ENCODE results near the gene DTNBP1. TPM values are rescaled to one million over a fixed set of nuclear protein-coding genes. Genes with fewer than 3 reads are reported as not detected.
"Not testable (repeated sequence)": the region's sequence is repeated elsewhere in the genome, so short reads cannot be mapped to it uniquely, and the experiment has no call there.

The DTNBP1 gene
- total RNA-seq, 2 donors from 2014 or later: 6.3 to 25.0 TPM

GRCh38 chr6:15657290-15657689 is 5.5 kb downstream of the DTNBP1 start:
- Histone ChIP-seq H3K4me1 (peaks cover 0 to 21% of the 10 kb centered on the region in 2 donors), H3K27ac (no peak overlapping the region), H3K9me3 (no peaks in the 10 kb centered on the region), H3K27me3 (no peaks in the 10 kb centered on the region), H3K4me3 (no peak overlapping the region), H3K36me3 (no peaks in the 10 kb centered on the region)
- no peak for DNase-seq (ENCODE audit: low spot score)
- no peak for TF ChIP-seq CTCF (IDR thresholded peaks at IDR 0.05)

- no peak for DNase-seq (ENCODE audit: low spot score)
- Histone ChIP-seq H3K36me3 (no peaks in the 10 kb centered on the region), H3K27ac (no peak overlapping the region), H3K9me3 (no peaks in the 10 kb centered on the region), H3K4me1 (peaks cover 0 to 12% of the 10 kb centered on the region in 2 donors), H3K27me3 (no peaks in the 10 kb centered on the region), H3K4me3 (no peak overlapping the region)
- no peak for TF ChIP-seq CTCF (IDR thresholded peaks at IDR 0.05)
These were observed 6.7 kb downstream of the DTNBP1 start for GRCh38 chr6:15656145-15656544.

- no peak overlapping the region for H3K4me3 ChIP-seq
- no peaks in the 10 kb centered on the region for H3K9me3 ChIP-seq
- H3K27me3 ChIP-seq: no peaks in the 10 kb centered on the region
- DNase-seq (ENCODE audit: low spot score): no peak
- no peak overlapping the region for H3K27ac ChIP-seq
- H3K36me3 ChIP-seq: peaks cover 6% of the 10 kb centered on the region
- H3K4me1 ChIP-seq: peaks cover 0 to 12% of the 10 kb centered on the region in 2 donors
- TF ChIP-seq CTCF (IDR thresholded peaks at IDR 0.05): no peak
These were observed 8.6 kb downstream of the DTNBP1 start for GRCh38 chr6:15654250-15654649.

DNA sequence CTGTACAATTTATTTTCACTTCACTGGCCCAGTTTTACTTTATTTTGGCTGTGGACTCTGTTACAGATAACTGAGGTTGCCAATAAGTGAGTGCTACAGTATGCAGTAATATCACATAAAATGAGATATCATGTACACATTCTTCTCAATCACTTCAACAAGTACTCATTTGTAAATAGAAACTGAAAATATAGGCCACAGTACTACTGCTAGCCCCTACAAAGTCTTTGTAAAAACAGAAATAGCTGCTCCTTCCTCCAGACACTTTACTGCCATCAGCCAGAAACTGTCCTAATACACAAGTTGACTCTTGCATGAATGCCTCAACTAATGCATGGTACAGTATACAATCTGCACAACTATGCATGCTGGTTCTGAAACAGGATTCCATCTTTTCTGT is 9.2 kb downstream of the DTNBP1 start:
- H3K4me3 ChIP-seq: no peak overlapping the region
- H3K27me3 ChIP-seq: no peaks in the 10 kb centered on the region
- peaks cover 0 to 12% of the 10 kb centered on the region in 2 donors for H3K4me1 ChIP-seq
- DNase-seq (ENCODE audit: low spot score): no peak
- no peak overlapping the region for H3K27ac ChIP-seq
- peaks cover 13% of the 10 kb centered on the region for H3K36me3 ChIP-seq
- TF ChIP-seq CTCF (IDR thresholded peaks at IDR 0.05): no peak
- no peaks in the 10 kb centered on the region for H3K9me3 ChIP-seq

- Histone ChIP-seq H3K4me1 (peaks cover 0 to 12% of the 10 kb centered on the region in 2 donors), H3K36me3 (peaks cover 13% of the 10 kb centered on the region)
- H3K9me3 ChIP-seq; H3K4me3 ChIP-seq; DNase-seq (ENCODE audit: low spot score); H3K27ac ChIP-seq; H3K27me3 ChIP-seq: not testable (repeated sequence)
These were observed 12.7 kb downstream of the DTNBP1 start for GRCh38 chr6:15650004-15650559.

GRCh38 chr6:15644904-15645303 is 17.9 kb downstream of the DTNBP1 start:
- no peak for DNase-seq (ENCODE audit: low spot score)
- H3K9me3 ChIP-seq: peaks cover 7 to 26% of the 10 kb centered on the region in 2 donors
- H3K27ac ChIP-seq: no peak overlapping the region
- TF ChIP-seq CTCF (IDR thresholded peaks at IDR 0.05): no peak
- H3K4me3 ChIP-seq: no peak overlapping the region
- no peaks in the 10 kb centered on the region for H3K4me1 ChIP-seq
- peaks cover 8% of the 10 kb centered on the region for H3K36me3 ChIP-seq
- H3K27me3 ChIP-seq: no peaks in the 10 kb centered on the region
